ENCODE data around the gene ZMYM5. TPM values are rescaled to one million over a fixed set of nuclear protein-coding genes. Genes with fewer than 3 reads are reported as not detected.

The ZMYM5 gene
- total and polyA plus RNA-seq, 9 of the 15 experiments (the other 6 are each of a cell fraction or from before 2014, with no cell fraction given), result 5.4 to 11.9 (median 7.8) TPM

DNA sequence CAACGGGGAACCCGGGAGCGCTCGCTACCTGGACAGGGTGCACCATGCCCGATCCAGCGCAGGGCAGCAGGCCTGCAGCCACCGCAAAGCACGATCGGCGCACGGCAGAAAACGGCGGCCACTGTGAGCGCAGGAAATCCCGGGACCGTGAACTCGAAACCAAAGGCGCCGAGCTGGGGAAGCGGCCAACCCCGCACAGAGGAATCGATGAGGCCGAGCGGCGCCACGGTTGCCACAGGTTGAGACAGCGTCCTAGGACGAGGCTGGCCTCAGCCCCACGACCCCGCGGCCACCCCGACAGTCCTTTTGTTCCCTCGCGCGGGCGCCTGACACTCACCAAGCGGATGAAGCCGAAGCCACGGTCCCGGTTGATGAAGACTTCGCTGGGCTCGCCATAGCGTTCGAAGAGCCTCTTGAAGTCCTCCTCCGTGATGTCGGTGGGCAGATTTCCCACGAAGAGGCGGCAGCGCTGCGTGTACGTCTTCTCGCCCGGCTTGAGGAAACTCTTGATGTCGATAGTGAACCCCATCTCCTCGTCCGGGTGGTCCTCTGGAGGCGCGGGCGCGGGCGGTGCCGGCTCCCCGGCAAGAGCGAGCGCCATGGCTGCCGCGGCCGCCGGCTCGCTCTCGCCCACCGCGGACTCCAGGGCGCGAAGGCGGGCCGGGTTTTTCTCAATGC is 81.3 kb downstream of the ZMYM5 start (continued):
- TF ChIP-seq, protein P1, sequence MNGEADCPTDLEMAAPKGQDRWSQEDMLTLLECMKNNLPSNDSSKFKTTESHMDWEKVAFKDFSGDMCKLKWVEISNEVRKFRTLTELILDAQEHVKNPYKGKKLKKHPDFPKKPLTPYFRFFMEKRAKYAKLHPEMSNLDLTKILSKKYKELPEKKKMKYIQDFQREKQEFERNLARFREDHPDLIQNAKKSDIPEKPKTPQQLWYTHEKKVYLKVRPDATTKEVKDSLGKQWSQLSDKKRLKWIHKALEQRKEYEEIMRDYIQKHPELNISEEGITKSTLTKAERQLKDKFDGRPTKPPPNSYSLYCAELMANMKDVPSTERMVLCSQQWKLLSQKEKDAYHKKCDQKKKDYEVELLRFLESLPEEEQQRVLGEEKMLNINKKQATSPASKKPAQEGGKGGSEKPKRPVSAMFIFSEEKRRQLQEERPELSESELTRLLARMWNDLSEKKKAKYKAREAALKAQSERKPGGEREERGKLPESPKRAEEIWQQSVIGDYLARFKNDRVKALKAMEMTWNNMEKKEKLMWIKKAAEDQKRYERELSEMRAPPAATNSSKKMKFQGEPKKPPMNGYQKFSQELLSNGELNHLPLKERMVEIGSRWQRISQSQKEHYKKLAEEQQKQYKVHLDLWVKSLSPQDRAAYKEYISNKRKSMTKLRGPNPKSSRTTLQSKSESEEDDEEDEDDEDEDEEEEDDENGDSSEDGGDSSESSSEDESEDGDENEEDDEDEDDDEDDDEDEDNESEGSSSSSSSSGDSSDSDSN (IDR thresholded peaks at IDR 0.05; ENCODE audit: borderline replicate concordance in 1 of 2, low read depth in 2 of 2, low read length in 2 of 2), result 0 out of 4 replicates have a peak, but pooled peaks of 1 of the 2 experiments have one; percentile 67
- TF ChIP-seq CBFA2T3 (IDR thresholded peaks at IDR 0.05) (no peak), ZBTB1 (CRISPR knock-in tag; IDR thresholded peaks at IDR 0.05; ENCODE audit: borderline replicate concordance, low read depth) (no peak), CBFA2T2 (conservative IDR thresholded peaks at IDR 0.05) (no peak), SRF (CRISPR knock-in tag; IDR thresholded peaks at IDR 0.05) (no peak), CHD1 (IDR thresholded peaks at IDR 0.05; ENCODE audit: low read length) (peak; percentile 93)
- TF ChIP-seq, protein P2, sequence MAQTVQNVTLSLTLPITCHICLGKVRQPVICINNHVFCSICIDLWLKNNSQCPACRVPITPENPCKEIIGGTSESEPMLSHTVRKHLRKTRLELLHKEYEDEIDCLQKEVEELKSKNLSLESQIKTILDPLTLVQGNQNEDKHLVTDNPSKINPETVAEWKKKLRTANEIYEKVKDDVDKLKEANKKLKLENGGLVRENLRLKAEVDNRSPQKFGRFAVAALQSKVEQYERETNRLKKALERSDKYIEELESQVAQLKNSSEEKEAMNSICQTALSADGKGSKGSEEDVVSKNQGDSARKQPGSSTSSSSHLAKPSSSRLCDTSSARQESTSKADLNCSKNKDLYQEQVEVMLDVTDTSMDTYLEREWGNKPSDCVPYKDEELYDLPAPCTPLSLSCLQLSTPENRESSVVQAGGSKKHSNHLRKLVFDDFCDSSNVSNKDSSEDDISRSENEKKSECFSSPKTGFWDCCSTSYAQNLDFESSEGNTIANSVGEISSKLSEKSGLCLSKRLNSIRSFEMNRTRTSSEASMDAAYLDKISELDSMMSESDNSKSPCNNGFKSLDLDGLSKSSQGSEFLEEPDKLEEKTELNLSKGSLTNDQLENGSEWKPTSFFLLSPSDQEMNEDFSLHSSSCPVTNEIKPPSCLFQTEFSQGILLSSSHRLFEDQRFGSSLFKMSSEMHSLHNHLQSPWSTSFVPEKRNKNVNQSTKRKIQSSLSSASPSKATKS (CRISPR knock-in tag; IDR thresholded peaks at IDR 0.05), result no peak
- TF ChIP-seq, protein P3, sequence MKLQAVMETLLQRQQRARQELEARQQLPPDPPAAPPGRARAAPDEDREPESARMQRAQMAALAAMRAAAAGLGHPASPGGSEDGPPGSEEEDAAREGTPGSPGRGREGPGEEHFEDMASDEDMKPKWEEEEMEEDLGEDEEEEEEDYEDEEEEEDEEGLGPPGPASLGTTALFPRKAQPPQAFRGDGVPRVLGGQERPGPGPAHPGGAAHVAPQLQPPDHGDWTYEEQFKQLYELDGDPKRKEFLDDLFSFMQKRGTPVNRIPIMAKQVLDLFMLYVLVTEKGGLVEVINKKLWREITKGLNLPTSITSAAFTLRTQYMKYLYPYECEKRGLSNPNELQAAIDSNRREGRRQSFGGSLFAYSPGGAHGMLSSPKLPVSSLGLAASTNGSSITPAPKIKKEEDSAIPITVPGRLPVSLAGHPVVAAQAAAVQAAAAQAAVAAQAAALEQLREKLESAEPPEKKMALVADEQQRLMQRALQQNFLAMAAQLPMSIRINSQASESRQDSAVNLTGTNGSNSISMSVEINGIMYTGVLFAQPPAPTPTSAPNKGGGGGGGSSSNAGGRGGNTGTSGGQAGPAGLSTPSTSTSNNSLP (IDR thresholded peaks at IDR 0.05; ENCODE audit: borderline replicate concordance, low read depth, low read length), result no peak
- TF ChIP-seq, protein P4, sequence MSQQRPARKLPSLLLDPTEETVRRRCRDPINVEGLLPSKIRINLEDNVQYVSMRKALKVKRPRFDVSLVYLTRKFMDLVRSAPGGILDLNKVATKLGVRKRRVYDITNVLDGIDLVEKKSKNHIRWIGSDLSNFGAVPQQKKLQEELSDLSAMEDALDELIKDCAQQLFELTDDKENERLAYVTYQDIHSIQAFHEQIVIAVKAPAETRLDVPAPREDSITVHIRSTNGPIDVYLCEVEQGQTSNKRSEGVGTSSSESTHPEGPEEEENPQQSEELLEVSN (IDR thresholded peaks at IDR 0.05; ENCODE audit: borderline replicate concordance in 1 of 2, extremely low read depth in 1 of 2, insufficient read depth in 1 of 2, insufficient read length in 1 of 2, low read depth in 1 of 2, low read length in 1 of 2, poor library complexity in 1 of 2, severe bottlenecking in 1 of 2), result peak in 1 of 2 experiments; percentile 9
- TF ChIP-seq, protein P5, sequence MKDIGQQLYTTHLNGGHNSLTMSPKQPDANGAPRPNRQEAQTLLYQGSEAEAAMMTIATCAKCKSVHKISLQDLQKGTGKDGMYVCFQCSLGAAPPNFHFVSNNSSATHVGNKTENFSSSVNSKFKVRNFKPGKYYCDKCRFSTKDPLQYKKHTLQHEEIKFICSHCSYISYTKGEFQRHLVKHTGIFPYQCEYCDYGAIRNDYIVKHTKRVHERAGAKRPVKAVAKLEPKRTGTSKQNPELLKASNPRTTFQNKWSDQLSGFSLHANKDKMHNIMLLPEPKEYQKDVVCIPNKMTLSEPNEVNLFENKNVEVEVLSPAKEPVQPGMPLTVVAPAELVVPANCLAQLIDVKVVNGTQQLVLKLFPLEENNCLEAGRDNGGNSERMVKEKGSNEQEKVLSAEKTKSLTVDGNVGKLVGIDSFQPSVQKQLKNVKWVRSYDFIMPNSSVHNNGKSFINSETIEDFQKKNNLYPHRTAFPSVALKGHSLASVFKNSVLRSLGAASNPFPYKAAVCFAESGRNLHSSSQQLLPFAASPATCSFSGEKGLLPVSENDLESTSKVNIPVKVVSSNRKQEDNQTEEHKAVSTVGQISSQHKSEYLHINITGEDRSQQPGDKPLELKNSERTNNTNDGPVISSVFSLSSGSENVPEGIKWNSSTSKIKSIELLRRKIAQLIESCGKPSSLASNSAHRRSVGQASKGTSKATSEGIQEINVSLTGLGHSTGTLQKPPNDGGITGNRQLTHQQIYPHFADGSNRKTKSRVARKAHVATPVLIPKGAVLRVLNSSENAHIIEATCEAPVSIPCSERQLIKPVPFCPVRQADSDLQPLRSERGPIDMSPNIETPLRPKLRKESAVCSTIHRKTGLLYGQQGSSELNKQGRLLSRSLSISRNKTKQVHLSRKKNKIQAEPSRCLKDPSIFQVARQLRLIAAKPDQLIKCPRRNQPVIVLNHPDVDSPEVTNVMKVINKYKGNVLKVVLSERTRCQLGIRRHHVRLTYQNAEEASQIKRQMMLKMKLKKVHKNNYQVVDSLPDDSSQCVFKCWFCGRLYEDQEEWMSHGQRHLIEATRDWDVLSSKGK (CRISPR knock-in tag; IDR thresholded peaks at IDR 0.05), result no peak
- TF ChIP-seq, protein P6, sequence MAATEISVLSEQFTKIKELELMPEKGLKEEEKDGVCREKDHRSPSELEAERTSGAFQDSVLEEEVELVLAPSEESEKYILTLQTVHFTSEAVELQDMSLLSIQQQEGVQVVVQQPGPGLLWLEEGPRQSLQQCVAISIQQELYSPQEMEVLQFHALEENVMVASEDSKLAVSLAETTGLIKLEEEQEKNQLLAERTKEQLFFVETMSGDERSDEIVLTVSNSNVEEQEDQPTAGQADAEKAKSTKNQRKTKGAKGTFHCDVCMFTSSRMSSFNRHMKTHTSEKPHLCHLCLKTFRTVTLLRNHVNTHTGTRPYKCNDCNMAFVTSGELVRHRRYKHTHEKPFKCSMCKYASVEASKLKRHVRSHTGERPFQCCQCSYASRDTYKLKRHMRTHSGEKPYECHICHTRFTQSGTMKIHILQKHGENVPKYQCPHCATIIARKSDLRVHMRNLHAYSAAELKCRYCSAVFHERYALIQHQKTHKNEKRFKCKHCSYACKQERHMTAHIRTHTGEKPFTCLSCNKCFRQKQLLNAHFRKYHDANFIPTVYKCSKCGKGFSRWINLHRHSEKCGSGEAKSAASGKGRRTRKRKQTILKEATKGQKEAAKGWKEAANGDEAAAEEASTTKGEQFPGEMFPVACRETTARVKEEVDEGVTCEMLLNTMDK (IDR thresholded peaks at IDR 0.05; ENCODE audit: borderline replicate concordance, insufficient read depth, low read depth, low read length, poor library complexity, severe bottlenecking), result no peak
